ENCODE measurements around the gene DEGS2. TPM values are rescaled to one million over a fixed set of nuclear protein-coding genes. Genes with fewer than 3 reads are reported as not detected.
A peak's percentile ranks its signal among the peaks of the same experiment; 100 is the strongest.

DEGS2 gene
- total RNA-seq, 1 experiment from 2014 or later: 1.6 TPM

GRCh38 chr14:100132903-100133510, 26.4 kb downstream of the DEGS2 start:
- TF ChIP-seq ESRRA (CRISPR knock-in tag; IDR thresholded peaks at IDR 0.05; ENCODE audit: borderline replicate concordance) (no peak), RORB (CRISPR knock-in tag; IDR thresholded peaks at IDR 0.05) (no peak), TCF7 (CRISPR knock-in tag; IDR thresholded peaks at IDR 0.05; ENCODE audit: low read depth) (no peak), SMAD3 (CRISPR knock-in tag; IDR thresholded peaks at IDR 0.05; ENCODE audit: borderline replicate concordance) (no peak), ZBTB21 (CRISPR knock-in tag; IDR thresholded peaks at IDR 0.05; ENCODE audit: borderline replicate concordance) (no peak), FOXJ3 (CRISPR knock-in tag; IDR thresholded peaks at IDR 0.05; ENCODE audit: borderline replicate concordance) (no peak), ZNF416 (CRISPR knock-in tag; IDR thresholded peaks at IDR 0.05) (no peak)
- TF ChIP-seq, protein P1, sequence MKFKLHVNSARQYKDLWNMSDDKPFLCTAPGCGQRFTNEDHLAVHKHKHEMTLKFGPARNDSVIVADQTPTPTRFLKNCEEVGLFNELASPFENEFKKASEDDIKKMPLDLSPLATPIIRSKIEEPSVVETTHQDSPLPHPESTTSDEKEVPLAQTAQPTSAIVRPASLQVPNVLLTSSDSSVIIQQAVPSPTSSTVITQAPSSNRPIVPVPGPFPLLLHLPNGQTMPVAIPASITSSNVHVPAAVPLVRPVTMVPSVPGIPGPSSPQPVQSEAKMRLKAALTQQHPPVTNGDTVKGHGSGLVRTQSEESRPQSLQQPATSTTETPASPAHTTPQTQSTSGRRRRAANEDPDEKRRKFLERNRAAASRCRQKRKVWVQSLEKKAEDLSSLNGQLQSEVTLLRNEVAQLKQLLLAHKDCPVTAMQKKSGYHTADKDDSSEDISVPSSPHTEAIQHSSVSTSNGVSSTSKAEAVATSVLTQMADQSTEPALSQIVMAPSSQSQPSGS (CRISPR knock-in tag; IDR thresholded peaks at IDR 0.05; ENCODE audit: borderline replicate concordance, low read depth): no peak
- TF ChIP-seq, protein P2, sequence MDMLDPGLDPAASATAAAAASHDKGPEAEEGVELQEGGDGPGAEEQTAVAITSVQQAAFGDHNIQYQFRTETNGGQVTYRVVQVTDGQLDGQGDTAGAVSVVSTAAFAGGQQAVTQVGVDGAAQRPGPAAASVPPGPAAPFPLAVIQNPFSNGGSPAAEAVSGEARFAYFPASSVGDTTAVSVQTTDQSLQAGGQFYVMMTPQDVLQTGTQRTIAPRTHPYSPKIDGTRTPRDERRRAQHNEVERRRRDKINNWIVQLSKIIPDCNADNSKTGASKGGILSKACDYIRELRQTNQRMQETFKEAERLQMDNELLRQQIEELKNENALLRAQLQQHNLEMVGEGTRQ (CRISPR knock-in tag; IDR thresholded peaks at IDR 0.05): no peak
- H3K36me3 Mint-ChIP-seq: no peaks in the 10 kb centered on the region; the same call in 1 of the 2 replicates
- peaks cover 12% of the 10 kb centered on the region for H3K4me1 Mint-ChIP-seq
- H3K4me3 Mint-ChIP-seq: no peak overlapping the region
- no peak overlapping the region for H3K27ac Mint-ChIP-seq
- no peak for DNase-seq (ENCODE audit: low spot score)
- CTCF ChIA-PET: interaction anchor here (0.9 to 2.7 kb wide), 3 partner anchors 22 to 60 kb away, joined by 3 to 14 read pairs (median 7); partner anchors contain the start of gene DEGS2
- ATAC-seq: no peak
- H3K27me3 Mint-ChIP-seq (ENCODE audit: low read depth): no peaks in the 10 kb centered on the region
- POLR2A ChIA-PET: no interaction called here
- H3K9me3 Mint-ChIP-seq: no peaks in the 10 kb centered on the region

GRCh38 chr14:100132161-100132902, 27.1 kb downstream of the DEGS2 start:
- Mint-ChIP-seq H3K4me3 (no peak overlapping the region), H3K27ac (0 out of 2 replicates have a peak overlapping the region, but pooled peaks have one; percentile 41), H3K4me1 (peaks cover 12% of the 10 kb centered on the region), H3K36me3 (no peaks in the 10 kb centered on the region; the same call in 1 of the 2 replicates), H3K27me3 (ENCODE audit: low read depth) (no peaks in the 10 kb centered on the region), H3K9me3 (no peaks in the 10 kb centered on the region)
- TF ChIP-seq JUN (CRISPR knock-in tag; IDR thresholded peaks at IDR 0.05): no peak
- no peak for TF ChIP-seq TP53 (CRISPR knock-in tag; IDR thresholded peaks at IDR 0.05)
- TF ChIP-seq ZNF671 (CRISPR knock-in tag; IDR thresholded peaks at IDR 0.05): no peak
- TF ChIP-seq NFATC4 (CRISPR knock-in tag; IDR thresholded peaks at IDR 0.05): no peak
- no peak for TF ChIP-seq ESRRA (CRISPR knock-in tag; IDR thresholded peaks at IDR 0.05; ENCODE audit: borderline replicate concordance)
- ATAC-seq (no peak), DNase-seq (ENCODE audit: low spot score) (no peak)
- ChIA-PET POLR2A (no interaction called here), CTCF (interaction anchor here (0.9 to 2.7 kb wide), 7 partner anchors 8 to 61 kb away, joined by 3 to 18 read pairs (median 13); partner anchors contain the start of gene DEGS2)

DNA sequence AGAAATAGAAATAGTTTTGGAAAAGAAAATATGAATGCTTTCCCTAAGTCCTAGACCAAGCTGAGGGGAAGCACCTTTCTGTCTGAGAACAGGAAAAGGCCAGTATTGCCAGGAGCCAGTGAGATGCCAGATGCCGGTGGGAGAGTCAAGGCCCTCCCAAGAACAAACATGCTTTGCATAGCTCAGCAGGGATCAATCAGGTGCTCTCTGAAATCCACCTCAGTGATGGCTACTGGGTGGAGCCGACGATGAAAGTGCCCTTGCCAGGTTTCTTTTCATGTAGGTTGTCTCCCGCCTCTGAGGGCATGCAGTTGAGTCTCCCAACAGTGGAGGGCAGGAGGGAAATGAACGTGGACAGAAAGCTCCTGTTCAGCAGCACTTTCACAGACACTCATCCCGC, 28.3 kb downstream of the DEGS2 start:
- ChIA-PET POLR2A (interaction anchor here (1.1 kb wide), 1 partner anchor 24 kb away, joined by 4 read pairs; no protein-coding TSS in a partner anchor), CTCF (interaction anchor here (0.8 to 2.7 kb wide), 14 partner anchors 9 to 116 kb away, joined by 3 to 18 read pairs (median 5); partner anchors contain the start of gene DEGS2)
- ATAC-seq (peak; percentile 75), DNase-seq (ENCODE audit: low spot score) (peak; percentile 29)
- Mint-ChIP-seq H3K27me3 (ENCODE audit: low read depth) (no peaks in the 10 kb centered on the region), H3K4me1 (peaks cover 12% of the 10 kb centered on the region), H3K9me3 (no peaks in the 10 kb centered on the region), H3K36me3 (no peaks in the 10 kb centered on the region; the same call in 1 of the 2 replicates), H3K27ac (peak overlapping the region; percentile 84), H3K4me3 (no peak overlapping the region)
- no peak for TF ChIP-seq TEAD4 (CRISPR knock-in tag; IDR thresholded peaks at IDR 0.05)
- no peak for TF ChIP-seq JUN (CRISPR knock-in tag; IDR thresholded peaks at IDR 0.05)
- TF ChIP-seq GRHL2 (CRISPR knock-in tag; IDR thresholded peaks at IDR 0.05; ENCODE audit: insufficient replicate concordance, severe bottlenecking): no peak
- TF ChIP-seq, protein P1 (CRISPR knock-in tag; IDR thresholded peaks at IDR 0.05; ENCODE audit: borderline replicate concordance, low read depth): no peak
- no peak for TF ChIP-seq ZNF121 (CRISPR knock-in tag; IDR thresholded peaks at IDR 0.05)
- TF ChIP-seq HMGA2 (CRISPR knock-in tag; IDR thresholded peaks at IDR 0.05): no peak

All from WTC11 (cell line).